HL-60 (cell line): ENCODE data around the gene CCRL2.

ENCODE experiments used
- DNase-seq, 2 experiments: peaks; one replicate each; pipeline ENCODE4 v3.0.0-alpha.2; 2010 to 2020; ENCODE audit warnings: low read depth in 1 of 2, low spot score in 1 of 2
- H3K27ac ChIP-seq: fragments of 250-450 bp; sonication (Bioruptor Pico); replicated peaks from 2 replicates; pipeline ENCODE4 v1.5.1; 2020; ENCODE audit warnings: mild to moderate bottlenecking, moderate library complexity
- H3K27me3 ChIP-seq: fragments of 250-450 bp; sonication (Bioruptor Pico); 2 replicates; pipeline ENCODE4 v1.5.1; 2021; ENCODE audit warnings: mild to moderate bottlenecking, moderate library complexity; ENCODE audit not compliant: insufficient read depth, poor library complexity, severe bottlenecking
- H3K4me3 ChIP-seq: replicated peaks from 2 replicates; pipeline ENCODE4 v1.5.1; 2011; ENCODE audit warnings: mild to moderate bottlenecking, control low read depth, low read length; ENCODE audit not compliant: insufficient read depth
- CTCF ChIP-seq: IDR thresholded peaks from one replicate; pipeline ENCODE4 v1.5.1; 2011; ENCODE audit warnings: low read length, control low read depth, inconsistent platforms; ENCODE audit not compliant: insufficient read depth
- GABPA ChIP-seq: IDR thresholded peaks from 2 replicates; pipeline ENCODE4 v1.6.1; 2012; ENCODE audit warnings: low read depth
- POLR2AphosphoS5 ChIP-seq: IDR thresholded peaks from 2 replicates; pipeline ENCODE4 v1.6.1; 2012; ENCODE audit warnings: low read depth
- REST ChIP-seq: IDR thresholded peaks from 2 replicates; pipeline ENCODE4 v1.6.1; 2012; ENCODE audit warnings: low read depth; ENCODE audit not compliant: insufficient replicate concordance
- SPI1 ChIP-seq: IDR thresholded peaks from 2 replicates; pipeline ENCODE4 v1.6.1; 2012; ENCODE audit warnings: low read depth, mild to moderate bottlenecking, borderline replicate concordance

The CCRL2 gene

GRCh38 chr3:46454209-46454595 is 47.1 kb downstream of the CCRL2 start:
- no peak overlapping the region for H3K27ac ChIP-seq
- DNase-seq: no peak
- no peaks in the 10 kb centered on the region for H3K27me3 ChIP-seq
- no peak overlapping the region for H3K4me3 ChIP-seq
- TF ChIP-seq POLR2AphosphoS5 (no peak), REST (no peak), CTCF (no peak), SPI1 (no peak), GABPA (no peak)

GRCh38 chr3:46454606-46455005 is 47.5 kb downstream of the CCRL2 start:
- Histone ChIP-seq H3K27ac (no peak overlapping the region), H3K27me3 (no peaks in the 10 kb centered on the region), H3K4me3 (no peak overlapping the region)
- DNase-seq: no peak
- TF ChIP-seq CTCF (no peak), GABPA (no peak), REST (no peak), SPI1 (no peak), POLR2AphosphoS5 (no peak)

GRCh38 chr3:46455231-46456115 is 48.4 kb downstream of the CCRL2 start:
- no peak for TF ChIP-seq POLR2AphosphoS5
- no peak for DNase-seq
- no peak overlapping the region for H3K4me3 ChIP-seq
- H3K27me3 ChIP-seq: no peaks in the 10 kb centered on the region
- no peak overlapping the region for H3K27ac ChIP-seq

- H3K27me3 ChIP-seq: no peaks in the 10 kb centered on the region
These were observed 49.1 kb downstream of the CCRL2 start for GRCh38 chr3:46456118-46456517.

More at GRCh38 chr3:46456118-46456517, 49.1 kb downstream of the CCRL2 start:
- no peak for TF ChIP-seq POLR2AphosphoS5
- TF ChIP-seq REST: no peak
- no peak for TF ChIP-seq CTCF
- no peak for TF ChIP-seq GABPA
- TF ChIP-seq SPI1: no peak
- Histone ChIP-seq H3K4me3 (no peak overlapping the region), H3K27ac (no peak overlapping the region)
- no peak for DNase-seq
